HG03095 (cell line): ENCODE data around the gene SNAPC5.
"Not testable (repeated sequence)": the region's sequence is repeated elsewhere in the genome, so short reads cannot be mapped to it uniquely, and the experiment has no call there.

ENCODE experiments used
- ATAC-seq: cut with Tn5 transposase; IDR thresholded peaks from one replicate; pipeline ENCODE4 v1.9.1; 2021; ENCODE audit warnings: moderate library complexity; ENCODE audit not compliant: unreplicated experiment

SNAPC5 gene, protein sequence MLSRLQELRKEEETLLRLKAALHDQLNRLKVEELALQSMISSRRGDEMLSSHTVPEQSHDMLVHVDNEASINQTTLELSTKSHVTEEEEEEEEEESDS

DNA sequence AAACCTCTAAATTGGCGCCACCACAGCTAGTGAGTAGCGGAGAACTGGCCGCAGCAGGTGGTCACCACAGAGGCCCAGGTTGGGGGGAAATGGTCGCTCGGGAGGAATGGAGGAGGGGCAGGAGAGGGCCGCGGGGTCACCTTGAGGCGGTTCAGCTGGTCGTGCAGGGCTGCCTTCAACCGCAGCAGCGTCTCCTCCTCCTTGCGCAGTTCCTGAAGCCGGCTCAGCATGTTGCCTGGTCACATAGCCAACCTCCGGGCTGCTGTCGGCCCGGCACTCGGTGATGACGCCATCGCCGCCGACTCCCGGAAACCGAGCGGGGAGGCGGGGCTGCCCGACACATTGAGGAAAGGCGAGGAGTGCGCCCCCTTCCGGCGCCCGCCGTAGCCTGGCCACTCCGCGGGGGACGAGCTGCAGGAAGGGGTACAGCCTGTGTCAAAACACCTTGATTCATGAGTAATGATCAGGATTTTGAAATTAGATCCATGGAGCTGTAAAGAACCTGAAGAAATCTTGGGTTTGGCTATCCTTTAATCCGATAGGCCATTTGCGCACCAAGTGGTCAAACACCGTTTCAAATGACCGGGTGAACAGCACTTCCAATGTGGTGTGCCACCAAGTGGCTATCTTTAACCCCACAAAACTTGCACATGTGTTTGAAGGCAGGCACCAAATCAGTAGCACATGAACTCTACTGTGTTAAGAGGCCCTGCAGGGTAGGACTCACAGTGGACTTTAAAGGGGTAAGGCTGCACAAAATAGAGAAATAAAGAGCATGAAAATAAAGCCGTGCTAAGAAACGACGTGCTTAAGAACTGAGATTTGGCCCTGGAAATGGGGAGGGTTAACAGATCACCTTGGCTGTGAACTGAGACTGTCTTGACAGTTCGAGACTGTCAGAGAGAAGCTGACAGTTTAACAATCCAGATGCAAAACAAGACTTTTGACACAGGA lies at the start of gene SNAPC5:
Gene SNAPC5 (minus strand): TSS at position 261 of the 954 bp plus-strand sequence. CDS start 31 bp downstream, at position 230.
- ATAC-seq, result peak; percentile 76

GRCh38 chr15:66545255-66545654 lies 47.7 kb upstream of the SNAPC5 start:
- no peak for ATAC-seq

- no peak for ATAC-seq
Measured at GRCh38 chr15:66542896-66543295, 45.3 kb upstream of the SNAPC5 start.

- no peak for ATAC-seq
Measured at GRCh38 chr15:66535056-66535455, 37.5 kb upstream of the SNAPC5 start.

GRCh38 chr15:66524838-66525237 lies 27.3 kb upstream of the SNAPC5 start:
- no peak for ATAC-seq

DNA sequence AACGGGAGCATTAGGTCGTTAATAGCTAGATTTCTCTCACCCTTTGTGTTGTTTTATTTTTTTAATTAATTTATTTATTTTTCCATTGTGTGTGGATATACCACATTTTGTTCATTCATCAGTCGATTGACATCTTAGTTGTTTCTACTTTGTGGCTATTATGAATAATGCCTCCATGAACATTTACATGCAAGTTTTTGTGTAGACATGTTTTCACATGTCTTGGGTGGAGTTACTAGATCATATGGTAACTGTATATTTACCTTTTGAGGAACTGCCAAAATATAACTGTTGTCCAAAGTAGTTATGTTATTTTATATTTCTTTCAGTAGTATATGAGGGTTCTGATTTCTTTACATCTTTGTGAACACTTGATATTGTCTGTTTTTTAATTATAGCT lies 26.4 kb upstream of the SNAPC5 start:
- ATAC-seq, result no peak

- ATAC-seq, result no peak
Measured at GRCh38 chr15:66515901-66516322, 18.4 kb upstream of the SNAPC5 start.

DNA sequence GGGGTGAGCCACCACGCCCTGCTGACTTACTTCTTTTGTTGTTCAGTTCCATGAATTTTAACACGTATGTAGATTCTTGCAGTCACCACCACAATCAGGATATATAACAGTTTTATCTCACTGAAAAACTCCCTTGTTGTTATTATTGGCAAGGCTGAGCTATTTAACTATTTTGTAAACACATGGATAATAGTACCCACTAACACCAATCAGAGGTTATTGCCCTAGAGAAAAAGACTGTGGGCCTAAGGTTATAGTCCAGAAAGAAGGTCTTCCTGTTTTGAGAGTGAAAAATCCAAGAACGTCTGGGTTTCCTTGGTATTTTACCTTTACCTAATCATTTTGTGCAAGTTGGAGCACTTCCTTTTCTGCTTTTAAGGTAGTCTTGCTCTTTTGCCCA lies 17.0 kb upstream of the SNAPC5 start:
- ATAC-seq, result no peak

GRCh38 chr15:66508293-66508883 lies 10.8 kb upstream of the SNAPC5 start:
- no peak for ATAC-seq

DNA sequence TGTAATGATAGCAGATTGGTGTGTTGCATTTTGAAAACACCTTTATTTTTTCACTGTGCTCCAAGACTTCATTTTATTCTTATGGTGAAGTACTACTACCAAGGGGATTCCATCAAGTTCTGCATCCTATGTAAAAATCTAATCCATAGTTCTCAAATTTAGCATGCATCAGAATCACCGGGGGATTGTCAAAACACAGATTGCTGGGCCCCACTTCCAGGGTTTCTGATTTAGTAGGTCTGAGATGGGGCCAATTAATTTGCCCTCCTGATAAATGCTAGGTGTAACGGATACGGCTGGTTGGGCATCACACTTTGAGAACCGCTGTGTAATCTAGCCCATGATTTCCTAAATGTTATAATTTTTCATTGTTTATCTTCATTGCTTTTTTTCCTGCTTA lies 8.3 kb upstream of the SNAPC5 start:
- no peak for ATAC-seq

DNA sequence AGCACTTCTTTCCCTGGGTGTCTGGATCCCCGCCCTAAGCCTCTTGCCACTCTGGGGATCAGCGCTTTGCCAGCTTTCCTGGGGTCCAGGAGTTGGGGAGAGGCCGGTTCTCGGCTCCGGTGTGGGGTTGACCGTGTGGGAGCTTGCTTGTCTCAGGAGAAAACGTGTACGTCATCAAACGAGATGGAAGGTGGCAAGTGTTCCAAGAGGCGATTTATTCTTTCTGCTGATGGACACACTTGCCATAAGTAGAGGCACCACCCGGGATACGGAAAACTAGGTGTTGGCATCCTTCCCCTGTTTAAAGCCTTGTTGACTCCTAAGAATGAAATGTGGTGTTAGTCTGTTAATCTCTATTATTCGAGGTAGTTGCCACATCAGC lies 7.9 kb upstream of the SNAPC5 start:
- ATAC-seq, result peak; percentile 25

- peak; percentile 67 for ATAC-seq
Measured at GRCh38 chr15:66504563-66505429, 7.2 kb upstream of the SNAPC5 start, which contains the start of the genes RPL4 and ZWILCH. RPL4 (minus strand) TSS chr15:66504855; CDS start chr15:66504790, 65 bp downstream. ZWILCH (plus strand) TSS chr15:66505326; CDS start chr15:66505339, 13 bp downstream.

DNA sequence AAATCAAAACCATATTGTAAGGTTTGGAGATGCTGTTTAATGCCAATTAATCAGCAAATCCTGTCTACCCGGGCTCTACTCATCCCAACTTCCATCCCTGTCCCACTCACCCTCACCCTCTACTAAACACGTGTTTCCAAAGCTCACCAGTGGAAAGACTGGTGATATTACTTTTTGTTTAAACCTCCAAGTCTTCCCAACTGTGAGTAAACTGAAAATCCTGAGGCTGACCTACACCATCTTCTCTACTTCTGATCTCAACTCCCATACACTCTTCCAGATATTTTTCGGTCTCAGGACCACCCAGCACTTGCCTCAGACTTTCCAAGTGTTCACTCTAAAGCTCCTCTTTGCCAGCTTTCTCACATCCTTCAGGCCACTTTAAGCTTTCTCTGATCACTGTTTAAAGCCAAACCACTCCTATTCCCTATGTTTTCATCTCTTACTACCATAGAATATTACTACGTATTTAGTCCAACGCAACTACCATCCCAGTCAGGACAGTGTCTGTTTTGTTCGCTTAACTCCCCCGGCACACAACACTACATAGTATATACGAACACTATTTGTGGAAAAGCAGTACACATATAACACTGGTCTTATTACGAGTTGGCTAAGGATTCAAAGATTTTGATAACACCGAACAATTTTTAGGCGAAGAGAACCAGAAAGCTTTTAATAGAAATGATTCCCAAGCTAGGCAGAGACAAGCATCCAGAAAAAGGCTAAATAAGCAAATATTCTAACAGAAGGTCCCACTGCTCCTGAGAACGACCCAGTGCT lies 6.4 kb upstream of the SNAPC5 start:
- ATAC-seq, result no peak

GRCh38 chr15:66503041-66503648 lies 5.6 kb upstream of the SNAPC5 start:
- ATAC-seq, result not testable (repeated sequence)

DNA sequence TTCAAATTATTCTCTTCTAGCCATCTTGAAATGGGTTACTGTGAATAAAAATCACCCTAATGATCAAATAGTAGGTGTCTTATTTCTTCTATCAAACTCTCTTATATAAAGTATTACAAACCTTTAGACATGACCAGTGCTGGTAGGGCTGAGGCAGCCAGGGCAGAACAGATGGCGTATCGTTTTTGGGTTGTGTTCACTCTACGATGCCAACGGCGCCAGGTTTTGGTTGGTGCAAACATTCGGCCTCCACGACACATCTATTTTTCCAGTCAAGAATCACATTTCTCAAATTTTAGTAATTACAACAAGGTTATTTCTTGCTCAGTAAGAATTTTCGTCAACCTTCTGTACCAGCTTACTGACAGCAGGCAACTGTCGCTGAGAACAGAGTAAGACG lies 4.9 kb upstream of the SNAPC5 start:
- no peak for ATAC-seq

DNA sequence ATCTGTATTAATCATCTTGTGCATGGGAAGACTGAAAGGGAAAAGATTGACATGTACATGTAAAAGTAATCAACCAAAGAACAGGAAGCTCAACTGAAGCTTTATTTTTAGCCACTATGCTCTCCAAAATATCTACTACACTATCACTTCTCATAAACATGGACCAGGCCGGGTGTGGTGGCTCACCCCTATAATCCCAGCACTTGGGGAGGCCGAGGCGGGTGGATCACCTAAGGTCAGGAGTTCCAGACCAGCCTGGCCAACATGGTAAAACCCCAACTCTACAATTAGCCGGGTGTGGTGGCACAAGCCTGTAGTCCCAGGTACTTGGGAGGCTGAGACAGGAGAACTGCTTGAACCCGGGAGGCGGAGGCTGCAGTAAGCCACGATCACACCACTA lies 2.8 kb upstream of the SNAPC5 start:
- not testable (repeated sequence) for ATAC-seq

DNA sequence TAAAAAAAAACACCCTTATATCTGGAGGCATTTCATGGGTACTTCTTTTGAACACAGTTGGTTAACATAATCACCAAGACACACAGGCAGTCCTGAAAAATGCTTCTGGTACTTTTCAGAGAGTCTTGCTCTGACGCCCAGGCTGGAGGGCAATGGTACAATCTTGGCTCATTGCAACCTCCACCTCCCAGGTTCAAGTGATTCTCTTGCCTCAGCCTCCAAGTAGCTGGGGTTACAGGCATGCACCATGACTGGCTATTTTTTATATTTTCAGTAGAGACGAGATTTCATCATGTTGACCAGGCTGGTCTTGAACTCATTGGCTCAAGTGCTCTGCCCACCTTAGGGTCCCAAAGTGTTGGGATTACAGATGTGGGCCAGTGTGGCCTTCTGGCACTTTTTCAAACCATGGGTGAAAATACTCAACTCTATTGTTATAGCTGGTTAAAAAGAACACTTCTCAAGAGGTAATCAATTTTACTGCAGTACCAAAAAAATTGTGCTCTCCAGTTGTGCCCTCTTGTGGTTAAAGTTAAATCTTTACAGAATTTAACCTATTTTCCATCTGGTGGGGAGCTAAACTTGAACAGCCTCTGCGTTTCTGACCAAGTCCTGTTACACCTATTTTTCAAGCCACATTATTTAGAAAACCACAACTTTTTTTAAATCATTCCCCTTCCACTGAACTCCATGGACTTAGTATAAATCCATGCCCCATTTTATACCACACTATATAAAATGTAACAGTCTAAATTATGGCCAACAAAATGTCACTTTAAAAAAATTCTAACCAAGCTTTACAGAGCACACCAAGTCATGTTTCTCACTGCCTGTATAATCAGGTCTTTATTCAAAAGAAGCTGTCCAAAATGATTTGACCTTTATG lies 1.2 kb upstream of the SNAPC5 start:
- ATAC-seq, result no peak

DNA sequence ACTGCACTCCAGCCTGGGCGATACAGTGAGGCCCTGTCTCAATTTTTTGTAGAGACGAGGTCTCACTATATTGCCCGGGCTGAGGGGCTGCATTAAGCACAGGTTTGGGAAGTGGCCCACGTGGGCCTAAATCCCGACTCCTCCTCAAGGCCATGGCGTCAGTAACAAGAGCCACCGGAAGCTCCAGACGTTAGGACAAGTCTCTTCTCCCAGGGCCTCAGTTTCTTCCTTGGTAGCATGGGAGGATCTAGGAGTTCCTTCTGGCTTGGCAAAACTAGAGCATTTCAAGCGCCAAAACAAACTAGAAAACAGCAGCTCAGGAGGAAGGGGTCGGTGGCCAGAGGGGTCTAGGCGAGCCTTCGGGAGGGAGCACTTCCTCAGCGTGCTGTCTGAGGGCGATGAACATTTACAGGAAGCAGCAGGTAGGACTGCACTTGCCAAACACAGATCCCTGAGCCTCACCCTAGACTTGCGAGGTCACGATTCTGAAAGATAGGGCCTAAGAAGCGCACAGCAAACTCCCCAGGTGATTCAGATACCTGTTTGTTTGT lies 536 bp downstream of the SNAPC5 start:
- ATAC-seq, result no peak
